HG03342 (cell line): Measurements from ENCODE around the gene AKAP13.
"Not testable (repeated sequence)": the region's sequence is repeated elsewhere in the genome, so short reads cannot be mapped to it uniquely, and the experiment has no call there.

Experiments used
- ATAC-seq: cut with Tn5 transposase; IDR thresholded peaks from one replicate; pipeline ENCODE4 v1.9.1; 2021; ENCODE audit warnings: mild to moderate bottlenecking, moderate library complexity; ENCODE audit not compliant: unreplicated experiment

The AKAP13 gene

GRCh38 chr15:85408270-85408746 lies 27.9 kb downstream of the AKAP13 start:
- ATAC-seq = peak; percentile 38

GRCh38 chr15:85412066-85412465 lies 31.7 kb downstream of the AKAP13 start:
- ATAC-seq = no peak

GRCh38 chr15:85412956-85413854 lies 32.8 kb downstream of the AKAP13 start:
- peak; percentile 98 for ATAC-seq

GRCh38 chr15:85414037-85414436 lies 33.6 kb downstream of the AKAP13 start:
- ATAC-seq = no peak

- no peak for ATAC-seq
Measured at GRCh38 chr15:85414495-85414894, 34.1 kb downstream of the AKAP13 start.

GRCh38 chr15:85414991-85415390 lies 34.6 kb downstream of the AKAP13 start:
- no peak for ATAC-seq

GRCh38 chr15:85415783-85416182 lies 35.4 kb downstream of the AKAP13 start:
- ATAC-seq = no peak

GRCh38 chr15:85417276-85417675 lies 36.9 kb downstream of the AKAP13 start:
- ATAC-seq = no peak

GRCh38 chr15:85419161-85419560 lies 38.8 kb downstream of the AKAP13 start:
- ATAC-seq = no peak

GRCh38 chr15:85421116-85421925 lies 40.9 kb downstream of the AKAP13 start:
- ATAC-seq = no peak

GRCh38 chr15:85422607-85423006 lies 42.2 kb downstream of the AKAP13 start:
- ATAC-seq = no peak

GRCh38 chr15:85423256-85423655 lies 42.9 kb downstream of the AKAP13 start:
- no peak for ATAC-seq

- no peak for ATAC-seq
Measured at GRCh38 chr15:85424154-85424553, 43.8 kb downstream of the AKAP13 start.

- no peak for ATAC-seq
Measured at GRCh38 chr15:85426481-85426880, 46.1 kb downstream of the AKAP13 start.

GRCh38 chr15:85427286-85428028 lies 47.1 kb downstream of the AKAP13 start:
- ATAC-seq = no peak

- no peak for ATAC-seq
Measured at GRCh38 chr15:85429522-85429921, 49.1 kb downstream of the AKAP13 start.

- ATAC-seq = peak; percentile 99
Measured at GRCh38 chr15:85430406-85431204, 50.2 kb downstream of the AKAP13 start.

- ATAC-seq = no peak
Measured at GRCh38 chr15:85439996-85440395, 59.6 kb downstream of the AKAP13 start.

GRCh38 chr15:85440451-85440850 lies 60.0 kb downstream of the AKAP13 start:
- peak; percentile 48 for ATAC-seq

- not testable (repeated sequence) for ATAC-seq
Measured at GRCh38 chr15:85441854-85442253, 61.5 kb downstream of the AKAP13 start.
